Measurements from ENCODE around the gene BSG. TPM values are rescaled to one million over a fixed set of nuclear protein-coding genes. Genes with fewer than 3 reads are reported as not detected.

BSG gene
- polyA plus RNA-seq, 2 of the 4 experiments (the other 2 are of a cell fraction), result 285 to 579 TPM

DNA sequence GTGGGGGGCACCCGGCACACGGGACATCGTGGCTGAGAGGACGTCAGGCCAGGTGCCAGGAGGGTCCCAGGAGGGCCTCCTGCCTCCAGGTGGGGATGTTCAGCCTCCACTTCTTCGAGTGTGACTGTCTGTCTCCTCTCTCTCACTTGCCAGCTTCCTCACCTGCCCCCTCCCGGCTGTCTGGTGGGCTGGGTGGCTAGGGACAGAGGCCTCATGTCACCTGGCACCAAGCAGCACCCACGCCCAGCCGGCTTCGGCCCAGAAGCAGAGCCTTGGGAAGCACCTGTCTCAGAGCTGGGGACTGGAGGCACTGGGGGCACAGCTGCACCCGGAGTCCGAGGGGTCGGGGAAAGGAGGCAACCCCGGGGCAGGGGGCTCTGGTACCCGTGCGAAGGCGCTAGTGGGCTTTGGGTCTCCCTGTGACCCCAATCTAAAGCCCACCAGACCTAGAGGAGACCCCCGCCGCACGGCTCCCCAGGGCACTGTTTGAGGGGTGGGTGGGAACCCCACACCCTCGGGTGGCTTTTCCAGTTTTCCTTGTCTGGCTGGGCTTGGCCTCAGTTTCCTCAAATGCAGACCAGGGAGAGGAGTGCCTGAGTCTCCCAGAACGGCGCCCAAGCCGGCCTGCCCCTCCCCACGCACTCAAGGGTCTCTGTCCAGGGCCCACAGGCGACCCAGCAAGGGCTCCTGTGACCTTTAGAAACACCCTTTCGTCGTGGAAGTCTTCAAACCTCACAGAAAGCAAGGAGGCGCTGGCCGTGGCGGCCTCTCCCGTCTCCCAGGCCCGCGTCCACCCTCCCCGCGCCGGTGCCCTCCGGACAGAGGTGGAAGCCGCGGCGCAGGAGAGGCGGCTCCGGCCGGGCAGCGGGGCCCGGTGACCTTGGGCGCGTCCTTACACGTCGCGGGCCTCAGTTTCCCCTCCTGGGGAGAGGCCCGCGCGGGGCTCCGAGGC, 16.6 kb downstream of the BSG start:
- Histone ChIP-seq H3K4me2 (peak overlapping the region; percentile 98), H3K4me3 (peak overlapping the region; percentile 49), H3K27ac (peak overlapping the region; percentile 82 to 93), H3K9me3 (no peaks in the 10 kb centered on the region), H3K4me1 (peaks cover 52% of the 10 kb centered on the region)
- WGBS (ENCODE audit: missing lambda C conversion rate), result 5% methylated on average over 4 of the region's 54 CpGs
- FAIRE-seq (no peak), ATAC-seq (peak; percentile 15 to 19; a peak in 5 of 6 replicates), DNase-seq (ENCODE audit: low read depth in 1 of 2, low spot score in 1 of 2) (peak in 1 of 2 experiments; percentile 64)
- TF ChIP-seq EP300 (IDR thresholded peaks at IDR 0.05), result no peak
- no peak for TF ChIP-seq CHD4 (IDR thresholded peaks at IDR 0.05; ENCODE audit: borderline replicate concordance)
- no peak for TF ChIP-seq SREBF2 (IDR thresholded peaks at IDR 0.05)
- TF ChIP-seq, protein P1, sequence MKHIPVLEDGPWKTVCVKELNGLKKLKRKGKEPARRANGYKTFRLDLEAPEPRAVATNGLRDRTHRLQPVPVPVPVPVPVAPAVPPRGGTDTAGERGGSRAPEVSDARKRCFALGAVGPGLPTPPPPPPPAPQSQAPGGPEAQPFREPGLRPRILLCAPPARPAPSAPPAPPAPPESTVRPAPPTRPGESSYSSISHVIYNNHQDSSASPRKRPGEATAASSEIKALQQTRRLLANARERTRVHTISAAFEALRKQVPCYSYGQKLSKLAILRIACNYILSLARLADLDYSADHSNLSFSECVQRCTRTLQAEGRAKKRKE (CRISPR knock-in tag; IDR thresholded peaks at IDR 0.05; ENCODE audit: low read depth), result no peak
- TF ChIP-seq CBX2 (IDR thresholded peaks at IDR 0.05; ENCODE audit: borderline replicate concordance, low read depth), result no peak
- no peak for TF ChIP-seq FOSB (CRISPR knock-in tag; IDR thresholded peaks at IDR 0.05)
- no peak for TF ChIP-seq FOSL2 (IDR thresholded peaks at IDR 0.05)
- TF ChIP-seq FOSL2 (CRISPR knock-in tag; IDR thresholded peaks at IDR 0.05), result no peak
- no peak for TF ChIP-seq TP53 (CRISPR knock-in tag; IDR thresholded peaks at IDR 0.05)
- TF ChIP-seq NFE2L2 (conservative IDR thresholded peaks at IDR 0.05; ENCODE audit: low read length), result no peak
- TF ChIP-seq POLR2A (IDR thresholded peaks at IDR 0.05; ENCODE audit: low read length), result no peak
- TF ChIP-seq, protein P2, sequence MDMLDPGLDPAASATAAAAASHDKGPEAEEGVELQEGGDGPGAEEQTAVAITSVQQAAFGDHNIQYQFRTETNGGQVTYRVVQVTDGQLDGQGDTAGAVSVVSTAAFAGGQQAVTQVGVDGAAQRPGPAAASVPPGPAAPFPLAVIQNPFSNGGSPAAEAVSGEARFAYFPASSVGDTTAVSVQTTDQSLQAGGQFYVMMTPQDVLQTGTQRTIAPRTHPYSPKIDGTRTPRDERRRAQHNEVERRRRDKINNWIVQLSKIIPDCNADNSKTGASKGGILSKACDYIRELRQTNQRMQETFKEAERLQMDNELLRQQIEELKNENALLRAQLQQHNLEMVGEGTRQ (IDR thresholded peaks at IDR 0.05), result no peak
- no peak for TF ChIP-seq RCOR1 (IDR thresholded peaks at IDR 0.05; ENCODE audit: low read depth, low read length)
- no peak for TF ChIP-seq CEBPB (IDR thresholded peaks at IDR 0.05)
- TF ChIP-seq NPAS2 (CRISPR knock-in tag; IDR thresholded peaks at IDR 0.05; ENCODE audit: borderline replicate concordance), result no peak
- TF ChIP-seq, protein P3, sequence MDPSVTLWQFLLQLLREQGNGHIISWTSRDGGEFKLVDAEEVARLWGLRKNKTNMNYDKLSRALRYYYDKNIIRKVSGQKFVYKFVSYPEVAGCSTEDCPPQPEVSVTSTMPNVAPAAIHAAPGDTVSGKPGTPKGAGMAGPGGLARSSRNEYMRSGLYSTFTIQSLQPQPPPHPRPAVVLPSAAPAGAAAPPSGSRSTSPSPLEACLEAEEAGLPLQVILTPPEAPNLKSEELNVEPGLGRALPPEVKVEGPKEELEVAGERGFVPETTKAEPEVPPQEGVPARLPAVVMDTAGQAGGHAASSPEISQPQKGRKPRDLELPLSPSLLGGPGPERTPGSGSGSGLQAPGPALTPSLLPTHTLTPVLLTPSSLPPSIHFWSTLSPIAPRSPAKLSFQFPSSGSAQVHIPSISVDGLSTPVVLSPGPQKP (IDR thresholded peaks at IDR 0.05; ENCODE audit: low read depth, low read length), result no peak
- TF ChIP-seq KDM1A (IDR thresholded peaks at IDR 0.05; ENCODE audit: low read depth), result no peak
- TF ChIP-seq GATA3 (IDR thresholded peaks at IDR 0.05; ENCODE audit: borderline replicate concordance), result no peak
- TF ChIP-seq, protein P4, sequence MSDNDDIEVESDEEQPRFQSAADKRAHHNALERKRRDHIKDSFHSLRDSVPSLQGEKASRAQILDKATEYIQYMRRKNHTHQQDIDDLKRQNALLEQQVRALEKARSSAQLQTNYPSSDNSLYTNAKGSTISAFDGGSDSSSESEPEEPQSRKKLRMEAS (IDR thresholded peaks at IDR 0.05), result no peak
- no peak for TF ChIP-seq FOXS1 (CRISPR knock-in tag; IDR thresholded peaks at IDR 0.05)
- TF ChIP-seq MYC (IDR thresholded peaks at IDR 0.05; ENCODE audit: borderline replicate concordance, low read length), result no peak
- CTCF ChIA-PET, result interaction anchor here (0.6 to 5.8 kb wide), 15 partner anchors 8 to 145 kb away, joined by 3 to 31 read pairs (median 4); partner anchors contain the start of gene POLRMT
- POLR2A ChIA-PET, result interaction anchor here (0.7 kb wide), 1 partner anchor 15 kb away, joined by 3 read pairs; no protein-coding TSS in a partner anchor

DNA sequence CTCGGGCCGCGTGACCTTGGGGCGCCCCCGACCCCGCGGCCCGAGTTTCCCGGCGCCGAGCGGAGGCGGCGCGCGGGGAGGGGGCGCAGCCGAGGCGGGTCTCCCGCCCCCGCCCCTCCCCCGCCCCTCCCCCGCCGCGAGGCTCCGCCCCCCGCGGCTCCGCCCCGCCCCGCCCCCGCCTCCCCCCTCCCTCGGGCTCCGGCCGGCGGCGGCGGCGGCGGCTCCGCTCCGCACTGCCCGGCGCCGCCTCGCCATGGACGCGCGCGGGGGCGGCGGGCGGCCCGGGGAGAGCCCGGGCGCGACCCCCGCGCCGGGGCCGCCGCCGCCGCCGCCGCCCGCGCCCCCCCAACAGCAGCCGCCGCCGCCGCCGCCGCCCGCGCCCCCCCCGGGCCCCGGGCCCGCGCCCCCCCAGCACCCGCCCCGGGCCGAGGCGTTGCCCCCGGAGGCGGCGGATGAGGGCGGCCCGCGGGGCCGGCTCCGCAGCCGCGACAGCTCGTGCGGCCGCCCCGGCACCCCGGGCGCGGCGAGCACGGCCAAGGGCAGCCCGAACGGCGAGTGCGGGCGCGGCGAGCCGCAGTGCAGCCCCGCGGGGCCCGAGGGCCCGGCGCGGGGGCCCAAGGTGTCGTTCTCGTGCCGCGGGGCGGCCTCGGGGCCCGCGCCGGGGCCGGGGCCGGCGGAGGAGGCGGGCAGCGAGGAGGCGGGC, 17.4 kb downstream of the BSG start, which contains the start of gene HCN2:
Gene HCN2, plus strand, starts transcription at position 189 of the 703 bp plus-strand sequence. Its CDS starts 65 bp downstream, at position 254.
- Histone ChIP-seq H3K4me1 (peaks cover 52% of the 10 kb centered on the region), H3K4me3 (peak within 1 kb of the TSS; percentile 65), H3K4me2 (peak within 1 kb of the TSS; percentile 98), H3K27ac (peak within 1 kb of the TSS; percentile 82 to 95), H3K9me3 (no peaks in the 10 kb centered on the region)
- CTCF ChIA-PET, result no interaction called here
- TF ChIP-seq CBX2 (IDR thresholded peaks at IDR 0.05; ENCODE audit: borderline replicate concordance, low read depth) (no peak), RCOR1 (IDR thresholded peaks at IDR 0.05; ENCODE audit: low read depth, low read length) (no peak), HEYL (CRISPR knock-in tag; IDR thresholded peaks at IDR 0.05) (no peak), RFX5 (IDR thresholded peaks at IDR 0.05) (no peak)
- TF ChIP-seq, protein P4 (IDR thresholded peaks at IDR 0.05), result no peak
- TF ChIP-seq, protein P5, sequence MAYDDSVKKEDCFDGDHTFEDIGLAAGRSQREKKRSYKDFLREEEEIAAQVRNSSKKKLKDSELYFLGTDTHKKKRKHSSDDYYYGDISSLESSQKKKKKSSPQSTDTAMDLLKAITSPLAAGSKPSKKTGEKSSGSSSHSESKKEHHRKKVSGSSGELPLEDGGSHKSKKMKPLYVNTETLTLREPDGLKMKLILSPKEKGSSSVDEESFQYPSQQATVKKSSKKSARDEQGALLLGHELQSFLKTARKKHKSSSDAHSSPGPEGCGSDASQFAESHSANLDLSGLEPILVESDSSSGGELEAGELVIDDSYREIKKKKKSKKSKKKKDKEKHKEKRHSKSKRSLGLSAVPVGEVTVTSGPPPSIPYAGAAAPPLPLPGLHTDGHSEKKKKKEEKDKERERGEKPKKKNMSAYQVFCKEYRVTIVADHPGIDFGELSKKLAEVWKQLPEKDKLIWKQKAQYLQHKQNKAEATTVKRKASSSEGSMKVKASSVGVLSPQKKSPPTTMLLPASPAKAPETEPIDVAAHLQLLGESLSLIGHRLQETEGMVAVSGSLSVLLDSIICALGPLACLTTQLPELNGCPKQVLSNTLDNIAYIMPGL (CRISPR knock-in tag; IDR thresholded peaks at IDR 0.05; ENCODE audit: borderline replicate concordance), result no peak
- POLR2A ChIA-PET, result no interaction called here
- WGBS (ENCODE audit: missing lambda C conversion rate), result no CpG with 5 or more reads among the region's 132 CpGs
- DNase-seq (ENCODE audit: low read depth in 1 of 2, low spot score in 1 of 2) (no peak), FAIRE-seq (no peak), ATAC-seq (no peak)

All from A549 (cell line).